Breast epithelium (tissue), 3 donors: ENCODE measurements around the gene SHANK2.

ENCODE experiments used
- CTCF ChIP-seq, 3 donors: fragments of 450-650 bp; IDR thresholded peaks; one replicate each; pipeline ENCODE4 v1.5.1; 2016 to 2017; ENCODE audit warnings: antibody characterized with exemption in 3 of 3, mild to moderate bottlenecking in 3 of 3, moderate library complexity in 3 of 3
- POLR2A ChIP-seq: fragments of 450-650 bp; IDR thresholded peaks from one replicate; pipeline ENCODE4 v1.6.1; 2016; ENCODE audit warnings: antibody characterized with exemption, mild to moderate bottlenecking, moderate library complexity

DNA sequence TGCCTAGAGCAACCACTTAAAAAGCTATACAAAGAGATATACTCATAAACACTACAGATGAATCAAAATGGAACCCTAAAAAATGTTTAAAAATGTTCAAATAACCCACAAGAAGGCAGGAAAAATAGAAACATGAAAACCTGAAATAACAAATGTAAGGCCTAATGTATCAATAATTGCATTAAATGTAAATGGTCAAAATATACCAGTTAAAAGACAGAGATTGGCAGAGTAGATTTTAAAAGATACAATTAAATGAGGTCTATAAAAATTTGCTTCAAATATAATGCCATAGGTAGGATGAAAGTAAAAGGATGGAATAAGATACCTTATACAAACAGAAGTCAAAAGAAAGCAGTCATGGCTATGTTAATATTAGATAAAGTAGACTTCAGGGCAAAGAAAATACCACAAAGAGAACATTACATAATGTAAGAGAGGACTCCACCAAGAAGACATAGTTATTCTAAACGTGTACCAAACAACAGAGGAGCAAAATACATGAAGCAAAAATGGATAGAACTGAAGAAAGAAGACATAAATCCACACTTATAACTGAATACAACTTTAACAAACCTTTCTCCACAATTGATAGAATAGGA lies 25.2 kb downstream of the SHANK2 start:
- TF ChIP-seq POLR2A = no peak
- TF ChIP-seq CTCF (IDR thresholded peaks at IDR 0.05) = no peak
